Caco-2 (cell line): ENCODE measurements around the gene BCL6. TPM values are rescaled to one million over a fixed set of nuclear protein-coding genes. Genes with fewer than 3 reads are reported as not detected.

Source experiments
- BruUV-seq: library from RNA; stranded (reverse); fragments of 400-500 nt; replicated peaks from 2 replicates; lab custom pipeline; 2021; lab: Mats Ljungman, UMichigan
- CTCF ChIA-PET: fragments of 300-600 bp; sonication (Branson Sonifier 250); formaldehyde crosslinking; loops from one replicate; lab custom pipeline; 2022; ENCODE audit warnings: antibody characterized with exemption; lab: Charles Lee
- POLR2A ChIA-PET: fragments of 300-600 bp; sonication (Branson Sonifier 250); formaldehyde crosslinking; loops from one replicate; lab custom pipeline; 2022; ENCODE audit warnings: antibody characterized with exemption; lab: Charles Lee
- DNase-seq, 2 experiments: peaks; one replicate each; pipeline versions ENCODE4 v3.0.0 to v3.0.0-alpha.2; 2020 to 2022
- H3K27me3 ChIP-seq: replicated peaks from 2 replicates; pipeline ENCODE4 v1.6.0; 2011; ENCODE audit warnings: low read length; ENCODE audit not compliant: control insufficient read depth, insufficient read depth
- H3K36me3 ChIP-seq: 2 replicates; pipeline ENCODE4 v1.5.1; 2011; ENCODE audit warnings: low read length; ENCODE audit not compliant: control insufficient read depth, insufficient read depth
- H3K4me1 ChIP-seq: fragments of 250-450 bp; sonication (Bioruptor Pico); 2 replicates; pipeline ENCODE4 v1.5.1; 2020; ENCODE audit warnings: mild to moderate bottlenecking
- H3K4me3 ChIP-seq: 2 replicates; pipeline ENCODE4 v1.5.1; 2011; ENCODE audit warnings: low read depth, mild to moderate bottlenecking, control low read depth, low read length
- H3K9me3 ChIP-seq: fragments of 250-450 bp; sonication (Bioruptor Pico); 2 replicates; pipeline ENCODE4 v1.5.1; 2020; ENCODE audit warnings: mild to moderate bottlenecking, moderate library complexity
- H3K27ac Mint-ChIP-seq: one replicate; pipeline ENCODE4 v1.8.0; 2022; ENCODE audit warnings: mixed read lengths; ENCODE audit not compliant: unreplicated experiment
- H3K27me3 Mint-ChIP-seq: one replicate; pipeline ENCODE4 v1.8.0; 2022; ENCODE audit warnings: mixed read lengths; ENCODE audit not compliant: insufficient read depth, unreplicated experiment
- H3K36me3 Mint-ChIP-seq: one replicate; pipeline ENCODE4 v1.8.0; 2022; ENCODE audit warnings: mild to moderate bottlenecking, mixed read lengths; ENCODE audit not compliant: insufficient read depth, unreplicated experiment
- H3K4me1 Mint-ChIP-seq: one replicate; pipeline ENCODE4 v1.8.0; 2022; ENCODE audit warnings: low read depth, mixed read lengths; ENCODE audit not compliant: unreplicated experiment
- H3K4me3 Mint-ChIP-seq: one replicate; pipeline ENCODE4 v1.8.0; 2022; ENCODE audit warnings: mild to moderate bottlenecking, moderate library complexity, mixed read lengths; ENCODE audit not compliant: unreplicated experiment
- H3K9me3 Mint-ChIP-seq: one replicate; pipeline ENCODE4 v1.8.0; 2022; ENCODE audit warnings: mixed read lengths; ENCODE audit not compliant: unreplicated experiment
- CTCF ChIP-seq, 2 experiments: fragments of 200-600 bp in 1 of 2; IDR thresholded peaks; 1 replicate in 1 of 2; 2 replicates in 1 of 2; pipeline versions ENCODE4 v1.5.1 to v1.8.0; 2011 to 2022; ENCODE audit warnings: antibody characterized with exemption in 1 of 2, control low read depth in 1 of 2, inconsistent platforms in 1 of 2, low read depth in 1 of 2, low read length in 1 of 2, mild to moderate bottlenecking in 1 of 2, moderate library complexity in 1 of 2; ENCODE audit not compliant: insufficient read depth in 1 of 2, severe bottlenecking in 1 of 2, unreplicated experiment in 1 of 2
- intact Hi-C: fragments of 100-400 bp; cut with micrococcal nuclease; formaldehyde crosslinking; loops from one replicate; pipeline ENCODE4 v1.10.0; 2022; ENCODE audit not compliant: unreplicated experiment
- total RNA-seq: library from RNA; stranded (reverse); gene quantifications from 2 replicates; pipeline ENCODE4 v1.2.3, GENCODE V29; 2022

Gene BCL6
- total RNA-seq, 1 experiment from 2014 or later: 40.4 TPM

- no peaks in the 10 kb centered on the region for H3K9me3 Mint-ChIP-seq
- 0 out of 2 replicates have a peak, but pooled peaks cover 5% of the 10 kb centered on the region for H3K4me1 ChIP-seq
- H3K9me3 ChIP-seq: no peaks in the 10 kb centered on the region
- H3K36me3 ChIP-seq: no peaks in the 10 kb centered on the region
- no TSS peak for BruUV-seq
- DNase-seq: no peak
- ChIA-PET CTCF (interaction anchor here (0.6 to 1.5 kb wide), 4 partner anchors 29 to 685 kb away, joined by 4 to 5 read pairs (median 4); no protein-coding TSS in a partner anchor), POLR2A (no interaction called here)
- peaks cover under 1% of the 10 kb centered on the region for H3K4me1 Mint-ChIP-seq
- TF ChIP-seq CTCF (IDR thresholded peaks at IDR 0.05; ENCODE audit: insufficient read depth in 1 of 2, low read depth in 1 of 2, low read length in 1 of 2, severe bottlenecking in 1 of 2, unreplicated experiment in 1 of 2): peak in 1 of 2 experiments; percentile 16
- intact Hi-C loops: no loop called here
- H3K36me3 Mint-ChIP-seq: no peaks in the 10 kb centered on the region
- no peaks in the 10 kb centered on the region for H3K27me3 ChIP-seq
- H3K27me3 Mint-ChIP-seq: no peaks in the 10 kb centered on the region
- no peak overlapping the region for H3K27ac Mint-ChIP-seq
- no peak overlapping the region for H3K4me3 ChIP-seq
- no peak overlapping the region for H3K4me3 Mint-ChIP-seq
Observed at GRCh38 chr3:187709155-187709554, 36.1 kb downstream of the BCL6 start.

GRCh38 chr3:187708696-187709095 is 36.6 kb downstream of the BCL6 start:
- H3K9me3 ChIP-seq: no peaks in the 10 kb centered on the region
- no peak overlapping the region for H3K4me3 ChIP-seq
- no peak overlapping the region for H3K27ac Mint-ChIP-seq
- BruUV-seq: no TSS peak
- no peaks in the 10 kb centered on the region for H3K27me3 Mint-ChIP-seq
- no peaks in the 10 kb centered on the region for H3K27me3 ChIP-seq
- H3K4me1 ChIP-seq: 0 out of 2 replicates have a peak, but pooled peaks cover 5% of the 10 kb centered on the region
- no peak for DNase-seq
- H3K36me3 Mint-ChIP-seq: no peaks in the 10 kb centered on the region
- H3K4me3 Mint-ChIP-seq: no peak overlapping the region
- intact Hi-C loops: no loop called here
- ChIA-PET POLR2A (no interaction called here), CTCF (interaction anchor here (1.0 to 1.5 kb wide), 3 partner anchors 29 to 392 kb away, joined by 4 to 5 read pairs (median 5); no protein-coding TSS in a partner anchor)
- H3K36me3 ChIP-seq: no peaks in the 10 kb centered on the region
- no peaks in the 10 kb centered on the region for H3K9me3 Mint-ChIP-seq
- no peak for TF ChIP-seq CTCF (IDR thresholded peaks at IDR 0.05; ENCODE audit: insufficient read depth in 1 of 2, low read depth in 1 of 2, low read length in 1 of 2, severe bottlenecking in 1 of 2, unreplicated experiment in 1 of 2)
- H3K4me1 Mint-ChIP-seq: no peaks in the 10 kb centered on the region

GRCh38 chr3:187706971-187707370 is 38.3 kb downstream of the BCL6 start:
- H3K27me3 Mint-ChIP-seq: no peaks in the 10 kb centered on the region
- no peak overlapping the region for H3K4me3 Mint-ChIP-seq
- ChIA-PET POLR2A (no interaction called here), CTCF (no interaction called here)
- no peaks in the 10 kb centered on the region for H3K36me3 Mint-ChIP-seq
- DNase-seq: no peak
- no peak overlapping the region for H3K27ac Mint-ChIP-seq
- no peak overlapping the region for H3K4me3 ChIP-seq
- intact Hi-C loops: no loop called here
- TF ChIP-seq CTCF (IDR thresholded peaks at IDR 0.05; ENCODE audit: insufficient read depth in 1 of 2, low read depth in 1 of 2, low read length in 1 of 2, severe bottlenecking in 1 of 2, unreplicated experiment in 1 of 2): no peak
- H3K9me3 Mint-ChIP-seq: no peaks in the 10 kb centered on the region
- H3K27me3 ChIP-seq: no peaks in the 10 kb centered on the region
- no peaks in the 10 kb centered on the region for H3K36me3 ChIP-seq
- no TSS peak for BruUV-seq
- no peaks in the 10 kb centered on the region for H3K9me3 ChIP-seq
- no peaks in the 10 kb centered on the region for H3K4me1 Mint-ChIP-seq
- H3K4me1 ChIP-seq: 0 out of 2 replicates have a peak, but pooled peaks cover 5% of the 10 kb centered on the region
